Calu3 (cell line): Measurements from ENCODE around the gene SYT7. TPM values are rescaled to one million over a fixed set of nuclear protein-coding genes. Genes with fewer than 3 reads are reported as not detected.

Experiments
- BruUV-seq: library from RNA; stranded (reverse); fragments of 400-500 nt; replicated peaks from 2 replicates; lab custom pipeline; 2021; lab: Mats Ljungman, UMichigan
- CTCF ChIA-PET: fragments of 300-600 bp; sonication (Branson Sonifier 250); formaldehyde crosslinking; loops from one replicate; lab custom pipeline; 2022; ENCODE audit warnings: antibody characterized with exemption; lab: Charles Lee
- DNase-seq: peaks from one replicate; pipeline ENCODE4 v3.0.0; 2022
- H3K27ac Mint-ChIP-seq: one replicate; pipeline ENCODE4 v1.8.0; 2022; ENCODE audit warnings: mixed read lengths; ENCODE audit not compliant: unreplicated experiment
- H3K27me3 Mint-ChIP-seq: one replicate; pipeline ENCODE4 v1.8.0; 2022; ENCODE audit warnings: mixed read lengths; ENCODE audit not compliant: unreplicated experiment
- H3K36me3 Mint-ChIP-seq: one replicate; pipeline ENCODE4 v1.8.0; 2022; ENCODE audit warnings: mild to moderate bottlenecking, moderate library complexity, mixed read lengths; ENCODE audit not compliant: insufficient read depth, unreplicated experiment
- H3K4me1 Mint-ChIP-seq: one replicate; pipeline ENCODE4 v1.8.0; 2022; ENCODE audit warnings: mild to moderate bottlenecking, low read depth, mixed read lengths; ENCODE audit not compliant: unreplicated experiment
- H3K4me3 Mint-ChIP-seq: one replicate; pipeline ENCODE4 v1.8.0; 2022; ENCODE audit warnings: mild to moderate bottlenecking, low read depth, moderate library complexity, mixed read lengths; ENCODE audit not compliant: unreplicated experiment
- H3K9me3 Mint-ChIP-seq: one replicate; pipeline ENCODE4 v1.8.0; 2022; ENCODE audit warnings: low read depth, mixed read lengths; ENCODE audit not compliant: unreplicated experiment
- CTCF ChIP-seq: fragments of 200-600 bp; IDR thresholded peaks from one replicate; pipeline ENCODE4 v1.8.0; 2022; ENCODE audit warnings: antibody characterized with exemption; ENCODE audit not compliant: unreplicated experiment
- intact Hi-C: fragments of 100-400 bp; cut with micrococcal nuclease; formaldehyde crosslinking; loops from one replicate; pipeline ENCODE4 v1.10.0; 2022; ENCODE audit not compliant: unreplicated experiment
- total RNA-seq: library from RNA; stranded (reverse); gene quantifications from 2 replicates; pipeline ENCODE4 v1.2.3, GENCODE V29; 2022

The SYT7 gene
- total RNA-seq, 1 experiment from 2014 or later = 4.4 TPM

- CTCF ChIA-PET = interaction anchor here (0.7 to 2.0 kb wide), 6 partner anchors 12 to 154 kb away, joined by 3 to 5 read pairs (median 4); no protein-coding TSS in a partner anchor
- Mint-ChIP-seq H3K36me3 (peaks cover 4% of the 10 kb centered on the region), H3K27me3 (peaks cover 61% of the 10 kb centered on the region), H3K4me1 (peaks cover 21% of the 10 kb centered on the region), H3K4me3 (no peak overlapping the region), H3K27ac (no peak overlapping the region), H3K9me3 (no peaks in the 10 kb centered on the region)
- BruUV-seq = no TSS peak
- no peak for DNase-seq
- intact Hi-C loops = no loop called here
- no peak for TF ChIP-seq CTCF
These were observed 66.6 kb downstream of the SYT7 start for GRCh38 chr11:61514050-61514917.

- H3K4me3 Mint-ChIP-seq = no peak overlapping the region
- DNase-seq = peak; percentile 29
- CTCF ChIA-PET = interaction anchor here (0.6 to 2.0 kb wide), 6 partner anchors 9 to 831 kb away, joined by 4 to 8 read pairs (median 5); no protein-coding TSS in a partner anchor
- BruUV-seq = no TSS peak
- H3K4me1 Mint-ChIP-seq = peaks cover 21% of the 10 kb centered on the region
- H3K9me3 Mint-ChIP-seq = no peaks in the 10 kb centered on the region
- TF ChIP-seq CTCF = no peak
- intact Hi-C loops = no loop called here
- peaks cover 65% of the 10 kb centered on the region for H3K27me3 Mint-ChIP-seq
- H3K27ac Mint-ChIP-seq = no peak overlapping the region
- peaks cover 4% of the 10 kb centered on the region for H3K36me3 Mint-ChIP-seq
These were observed 67.6 kb downstream of the SYT7 start for GRCh38 chr11:61513143-61513765.

GRCh38 chr11:61512435-61512834, 68.4 kb downstream of the SYT7 start:
- TF ChIP-seq CTCF = no peak
- no peak overlapping the region for H3K27ac Mint-ChIP-seq
- intact Hi-C loops = no loop called here
- CTCF ChIA-PET = interaction anchor here (0.6 to 0.7 kb wide), 2 partner anchors 10 to 831 kb away, joined by 4 to 8 read pairs; no protein-coding TSS in a partner anchor
- DNase-seq = no peak
- H3K36me3 Mint-ChIP-seq = peaks cover 4% of the 10 kb centered on the region
- BruUV-seq = no TSS peak
- no peak overlapping the region for H3K4me3 Mint-ChIP-seq
- peaks cover 21% of the 10 kb centered on the region for H3K4me1 Mint-ChIP-seq
- peaks cover 66% of the 10 kb centered on the region for H3K27me3 Mint-ChIP-seq
- no peaks in the 10 kb centered on the region for H3K9me3 Mint-ChIP-seq

GRCh38 chr11:61511383-61511782, 69.5 kb downstream of the SYT7 start:
- CTCF ChIA-PET = no interaction called here
- peaks cover 69% of the 10 kb centered on the region for H3K27me3 Mint-ChIP-seq
- no peaks in the 10 kb centered on the region for H3K9me3 Mint-ChIP-seq
- H3K4me1 Mint-ChIP-seq = peaks cover 21% of the 10 kb centered on the region
- H3K27ac Mint-ChIP-seq = no peak overlapping the region
- peaks cover 4% of the 10 kb centered on the region for H3K36me3 Mint-ChIP-seq
- intact Hi-C loops = no loop called here
- TF ChIP-seq CTCF = no peak
- BruUV-seq = no TSS peak
- no peak for DNase-seq
- no peak overlapping the region for H3K4me3 Mint-ChIP-seq
